ENCODE results near the gene HOXA11.

HOXA11 gene

DNA sequence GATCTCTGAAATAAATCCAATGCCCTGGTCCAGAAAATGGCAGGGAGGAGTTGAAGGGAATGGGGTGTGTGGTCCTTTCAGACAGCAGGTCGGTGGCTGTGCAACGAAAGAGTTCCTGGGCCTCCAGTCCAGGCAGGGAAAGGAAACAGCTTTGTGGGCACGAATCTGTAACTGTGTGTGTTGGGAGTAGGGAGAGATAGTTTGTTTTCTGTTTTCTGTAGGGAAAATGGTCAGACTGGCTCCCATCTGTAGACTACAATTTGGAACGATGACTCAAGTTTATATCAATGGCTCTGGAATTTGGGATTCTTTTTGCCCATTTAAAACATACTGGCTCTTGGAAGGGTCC lies 17.1 kb downstream of the HOXA11 start:
- no peak for DNase-seq

DNA sequence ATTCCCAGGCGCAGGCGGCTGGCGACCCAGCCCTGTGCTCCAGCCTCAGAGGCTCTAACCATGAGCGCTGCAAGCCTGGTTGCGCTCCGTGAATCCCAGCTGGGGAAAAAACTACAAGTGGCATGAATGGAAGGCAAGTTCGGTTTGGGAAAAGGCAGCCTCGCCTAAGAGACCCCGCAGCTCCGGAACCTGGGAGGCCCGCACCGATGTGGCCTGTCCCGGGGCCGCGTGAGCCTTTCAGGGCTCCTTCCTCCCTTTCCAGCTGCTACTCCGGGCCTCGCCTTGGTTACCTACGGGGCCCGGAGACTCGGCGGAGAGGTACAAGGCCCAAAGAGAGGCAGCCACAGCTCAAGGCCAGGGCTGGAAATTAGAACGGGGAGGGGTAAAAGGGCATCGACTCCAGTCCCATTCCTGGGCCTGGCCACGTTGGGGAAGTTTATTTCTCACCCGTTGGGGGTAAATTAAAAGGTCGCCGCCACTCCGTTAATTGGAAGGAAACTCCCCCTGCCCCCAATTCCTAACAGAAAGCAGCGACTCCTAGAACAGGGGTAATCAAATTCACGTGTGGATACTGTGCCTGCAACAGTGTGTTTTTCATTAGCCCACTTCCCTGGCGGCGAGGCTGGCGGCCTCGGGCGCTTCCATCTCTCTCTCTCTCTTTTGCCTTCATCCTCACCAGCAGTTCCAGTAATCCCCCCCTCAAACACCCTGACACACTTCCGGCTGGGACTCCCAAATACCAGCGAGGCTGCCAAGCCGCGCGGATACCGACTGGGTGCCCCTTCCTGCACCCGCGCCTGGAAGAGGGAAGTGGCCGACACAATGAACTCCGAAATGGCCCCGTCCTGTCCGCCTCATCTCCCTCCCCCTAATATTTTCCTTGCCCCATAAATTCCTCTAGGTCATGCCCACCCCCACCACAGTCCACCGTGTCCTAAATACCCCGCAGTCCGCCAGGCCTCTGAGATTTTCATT lies 18.2 kb downstream of the HOXA11 start:
- DNase-seq: peak; percentile 22

DNA sequence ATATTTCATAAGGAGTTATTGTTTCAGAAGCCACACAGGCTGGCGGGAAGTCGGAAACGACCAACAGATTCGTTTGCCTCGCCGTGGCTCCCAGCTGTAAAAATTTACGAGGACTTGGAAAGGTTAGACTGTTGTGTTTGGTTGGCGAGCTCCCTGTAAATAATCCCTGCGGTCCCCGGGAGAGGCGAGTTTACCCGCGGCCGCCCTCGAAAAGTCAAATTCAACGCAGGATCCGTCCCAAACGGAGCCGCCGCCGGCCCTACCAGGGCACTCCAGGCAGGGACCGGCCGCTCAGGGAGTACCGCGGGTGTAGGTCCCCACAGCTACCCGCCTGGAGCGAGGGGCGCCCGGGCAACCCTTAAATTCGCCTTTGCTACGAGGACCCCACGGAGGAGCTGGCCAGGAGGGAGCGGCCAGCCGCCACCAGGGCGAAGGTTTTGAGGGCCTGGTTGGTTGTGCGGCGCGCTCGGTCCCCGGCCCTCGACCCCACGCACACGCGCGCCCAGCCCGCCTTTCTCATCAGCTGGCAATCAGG lies 19.0 kb downstream of the HOXA11 start:
- no peak for DNase-seq

DNA sequence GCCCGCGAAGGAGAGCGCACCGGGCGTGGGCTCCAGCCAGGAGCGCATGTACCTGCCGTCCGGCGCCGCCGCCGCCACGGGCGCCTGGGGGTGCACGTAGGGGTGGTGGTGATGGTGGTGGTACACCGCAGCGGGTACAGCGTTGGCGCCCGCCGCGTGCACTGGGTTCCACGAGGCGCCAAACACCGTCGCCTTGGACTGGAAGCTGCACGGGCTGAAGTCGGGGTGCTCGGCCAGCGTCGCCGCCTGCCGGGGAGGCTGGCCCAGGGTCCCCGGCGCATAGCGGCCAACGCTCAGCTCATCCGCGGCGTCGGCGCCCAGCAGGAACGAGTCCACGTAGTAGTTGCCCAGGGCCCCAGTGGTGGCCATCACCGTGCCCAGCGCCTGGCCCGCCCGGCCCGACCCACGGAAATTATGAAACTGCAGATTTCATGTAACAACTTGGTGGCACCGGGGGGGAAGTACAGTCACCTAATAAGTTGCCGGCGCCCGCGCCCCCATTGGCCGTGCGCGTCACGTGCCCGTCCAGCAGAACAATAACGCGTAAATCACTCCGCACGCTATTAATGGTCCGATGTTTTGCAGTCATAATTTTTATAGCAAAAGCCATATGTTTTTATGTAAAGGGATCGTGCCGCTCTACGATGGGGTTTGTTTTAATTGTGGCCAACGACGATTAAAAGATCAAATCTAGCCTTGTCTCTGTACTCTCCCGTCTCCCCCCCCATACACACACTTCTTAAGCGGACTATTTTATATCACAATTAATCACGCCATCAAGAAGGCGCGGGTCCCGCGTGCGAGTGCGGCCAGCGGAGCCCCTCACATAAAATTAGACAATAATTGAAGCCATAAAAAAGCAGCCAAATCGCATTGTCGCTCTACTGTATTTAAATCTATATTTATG lies 19.7 kb downstream of the HOXA11 start, which contains the start of gene HOXA9:
Gene HOXA9 (minus strand): TSS at position 449 of the 907 bp plus-strand sequence. CDS start 80 bp downstream, at position 369.
- DNase-seq: no peak

DNA sequence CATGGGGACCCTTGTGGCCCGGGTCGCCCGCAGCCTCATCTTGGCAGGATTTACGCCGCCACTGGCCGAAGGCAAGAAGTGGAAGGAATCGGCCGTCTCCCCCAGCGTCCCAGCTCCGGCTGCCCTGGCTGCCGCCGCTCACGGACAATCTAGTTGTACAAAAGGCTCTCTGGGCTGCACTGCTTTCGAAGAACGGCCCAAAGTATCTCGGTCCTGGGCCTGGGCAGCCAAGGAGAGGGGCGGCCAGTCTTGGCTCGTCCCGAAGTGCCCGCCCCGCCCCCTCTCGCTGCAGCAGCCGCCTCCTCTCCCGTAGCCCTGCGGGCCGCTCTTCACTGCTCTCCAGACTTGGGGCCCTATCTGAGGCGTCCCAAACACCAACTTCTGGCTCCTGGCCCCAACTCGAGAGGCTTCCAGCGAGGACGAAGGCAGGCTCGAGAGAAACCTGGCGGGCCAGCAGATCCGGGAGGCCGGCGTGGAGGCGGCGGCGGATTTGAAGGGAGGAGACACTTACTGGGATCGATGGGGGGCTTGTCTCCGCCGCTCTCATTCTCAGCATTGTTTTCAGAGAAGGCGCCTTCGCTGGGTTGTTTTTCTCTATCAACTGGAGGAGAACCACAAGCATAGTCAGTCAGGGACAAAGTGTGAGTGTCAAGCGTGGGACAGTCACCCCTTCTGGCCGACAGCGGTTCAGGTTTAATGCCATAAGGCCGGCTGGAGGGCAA lies 20.5 kb downstream of the HOXA11 start:
- DNase-seq: no peak

DNA sequence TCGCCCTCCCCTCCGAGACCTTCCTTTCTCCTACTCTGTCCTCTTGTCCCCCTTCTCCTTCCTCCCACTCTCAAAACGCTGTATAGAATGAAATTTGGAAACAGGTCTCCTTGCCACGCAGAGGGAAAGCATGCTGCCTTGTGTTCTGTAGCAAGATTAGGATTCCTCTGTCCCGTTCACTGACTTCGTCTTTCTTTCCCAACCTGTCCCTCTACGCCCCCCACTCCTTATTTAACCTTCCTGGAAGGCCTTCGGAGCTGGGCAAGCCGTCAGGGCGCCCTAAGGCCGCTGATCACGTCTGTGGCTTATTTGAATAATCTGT lies 21.0 kb downstream of the HOXA11 start:
- DNase-seq: no peak

DNA sequence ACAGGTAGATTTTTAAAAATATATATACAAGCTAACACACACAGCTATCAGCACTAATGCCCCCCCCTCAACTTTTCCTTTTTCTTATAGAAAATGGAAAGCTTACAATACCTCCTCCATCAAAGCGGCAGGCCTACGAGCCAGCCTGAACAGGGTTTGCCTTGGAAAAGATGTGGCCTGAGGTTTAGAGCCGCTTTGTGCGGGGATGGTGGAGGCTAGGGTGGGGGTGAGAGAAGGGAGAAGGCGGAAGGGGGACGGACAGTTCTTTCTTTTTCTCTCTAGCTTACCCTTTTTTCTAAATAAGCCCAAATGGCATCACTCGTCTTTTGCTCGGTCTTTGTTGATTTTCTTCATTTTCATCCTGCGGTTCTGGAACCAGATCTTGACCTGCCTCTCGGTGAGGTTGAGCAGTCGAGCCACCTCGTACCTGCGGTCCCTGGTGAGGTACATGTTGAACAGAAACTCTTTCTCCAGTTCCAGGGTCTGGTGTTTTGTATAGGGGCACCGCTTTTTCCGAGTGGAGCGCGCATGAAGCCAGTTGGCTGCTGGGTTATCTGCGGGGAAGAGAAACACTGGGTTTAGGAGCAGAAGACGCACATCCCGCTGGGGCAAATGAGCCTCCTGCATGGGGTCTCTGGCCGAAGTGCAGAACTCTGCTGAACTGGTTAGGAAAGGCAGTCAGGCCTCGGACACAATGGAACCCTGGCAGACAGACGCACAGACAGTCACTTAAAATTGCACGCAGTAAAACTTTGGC lies 21.6 kb downstream of the HOXA11 start:
- DNase-seq: no peak

DNA sequence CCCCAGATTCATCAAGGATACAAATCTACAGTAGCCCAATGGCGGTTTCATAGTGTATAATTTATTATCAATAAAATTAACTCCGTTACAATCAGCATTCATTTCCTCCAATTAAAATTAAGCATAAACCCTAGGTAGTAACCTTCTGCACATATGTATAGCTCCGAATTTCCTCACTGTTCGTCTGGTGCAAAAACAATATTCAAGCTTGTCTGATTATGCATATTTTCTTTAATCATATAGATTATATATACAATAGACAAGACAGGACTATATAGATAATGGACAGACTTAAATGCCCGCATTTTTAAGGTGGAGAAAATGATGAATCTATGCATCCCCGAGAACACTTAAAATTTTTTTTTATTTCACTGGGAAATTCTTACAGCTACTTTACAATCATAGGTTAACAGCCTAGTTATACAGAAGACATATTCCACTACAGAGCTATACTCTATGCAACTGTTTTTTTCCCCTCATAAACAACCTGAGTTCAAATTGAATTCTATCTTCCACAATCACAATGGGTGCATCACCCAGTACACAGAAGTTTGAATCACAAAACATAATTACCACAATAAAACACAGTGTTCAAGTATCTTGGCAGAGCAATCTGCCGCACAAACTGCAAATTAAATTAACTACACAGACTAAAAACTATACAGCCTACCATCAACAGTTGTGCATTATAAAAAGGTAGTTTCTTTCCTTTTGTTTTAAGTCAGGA lies 22.3 kb downstream of the HOXA11 start:
- DNase-seq: no peak

DNA sequence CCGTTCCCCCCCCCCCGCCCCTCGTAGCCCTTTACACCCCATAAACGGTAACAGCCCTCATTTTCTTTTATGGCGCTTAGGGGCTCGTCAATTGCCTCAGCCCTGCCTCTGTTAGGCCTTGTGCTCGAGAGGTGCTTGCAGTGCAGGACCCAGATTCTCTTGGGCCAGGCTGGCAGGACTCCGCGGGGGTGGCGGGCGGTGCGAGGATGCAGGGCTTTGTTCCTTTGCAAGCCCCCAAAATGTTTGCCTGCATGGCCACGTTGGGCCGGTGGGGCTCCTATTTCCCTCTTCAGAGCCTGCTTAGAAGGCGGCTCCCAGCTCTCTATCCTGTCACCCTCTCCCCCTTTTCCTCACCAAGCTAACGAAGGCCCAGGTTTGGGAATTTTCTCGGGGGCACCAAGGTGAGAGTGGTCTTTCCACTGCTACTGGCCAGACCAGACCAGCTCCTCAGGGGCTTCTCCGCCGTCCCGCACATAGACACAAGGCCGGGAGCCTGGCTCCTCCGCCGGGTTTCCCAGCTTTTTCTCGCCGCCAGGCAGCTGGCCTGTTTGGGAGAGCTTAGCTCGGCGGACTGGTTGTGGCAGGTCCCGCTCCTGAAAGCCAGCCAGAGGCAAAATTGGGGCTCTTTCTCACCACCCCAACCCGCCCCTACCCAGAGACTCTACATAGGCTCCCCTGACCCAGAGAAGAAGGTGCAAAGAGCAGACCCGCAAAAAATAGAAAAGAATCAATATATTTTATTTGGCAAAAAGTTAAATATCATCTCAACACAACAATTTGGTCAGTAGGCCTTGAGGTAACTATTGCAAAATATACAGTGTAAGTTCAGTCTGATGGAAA lies 23.1 kb downstream of the HOXA11 start:
- DNase-seq: no peak

DNA sequence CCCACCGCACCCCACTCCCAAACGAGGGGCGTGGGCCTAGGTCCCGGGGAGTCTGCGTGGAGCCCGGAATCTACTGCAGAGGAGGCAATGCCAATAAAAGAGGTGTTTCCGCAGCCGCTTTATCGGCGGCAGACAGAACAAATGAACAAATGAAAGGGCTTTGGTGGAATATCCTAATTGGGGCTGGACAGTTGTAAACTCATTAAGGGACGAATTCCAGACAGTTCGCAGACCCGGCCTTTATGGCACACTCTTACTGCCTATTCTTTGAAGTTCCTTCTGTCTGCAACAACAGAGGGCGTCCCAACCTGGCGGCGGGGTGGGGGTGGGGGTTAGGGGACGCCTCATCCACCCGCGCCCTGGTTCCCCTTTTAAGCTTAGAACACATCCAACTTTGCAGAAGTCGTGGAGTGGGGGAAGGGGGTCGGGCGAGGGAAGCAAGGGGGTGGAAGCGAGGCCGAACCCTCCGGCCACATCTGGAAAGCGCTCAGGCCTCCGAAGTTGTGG lies 23.8 kb downstream of the HOXA11 start:
- DNase-seq: no peak

DNA sequence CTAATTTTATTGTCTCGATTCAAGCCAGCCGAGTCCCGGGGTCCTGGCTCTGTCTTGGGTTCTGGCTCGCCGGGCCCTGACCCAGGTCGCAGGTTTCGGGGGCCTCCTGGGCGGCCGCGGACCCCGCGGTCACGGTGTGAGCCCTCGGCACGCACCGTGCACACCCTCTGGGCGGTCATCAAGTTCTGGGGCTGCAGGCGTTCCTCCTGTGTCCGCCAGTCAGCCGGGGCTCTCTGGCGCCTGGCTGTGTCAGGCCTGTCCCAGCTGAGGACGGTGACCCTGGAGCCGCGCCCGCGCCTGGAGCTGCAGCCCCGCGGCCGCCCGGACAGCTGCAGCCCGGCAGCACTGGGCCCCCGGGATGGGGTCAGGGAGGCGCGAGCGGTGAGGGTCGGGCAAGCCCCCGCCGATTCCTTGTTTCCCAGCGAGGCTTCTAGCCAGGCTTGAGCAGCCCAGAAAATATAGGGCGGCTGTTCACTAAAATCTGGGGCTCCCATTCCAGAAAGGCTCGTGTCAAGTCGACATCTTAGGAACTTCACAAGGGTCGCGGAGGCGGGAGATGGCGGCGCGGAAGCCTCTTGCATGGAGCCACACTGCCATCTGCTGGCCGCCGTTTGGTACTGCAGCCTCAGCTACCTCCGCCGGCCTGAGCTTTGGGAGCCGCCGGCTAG lies 24.4 kb downstream of the HOXA11 start:
- DNase-seq: peak; percentile 88

DNA sequence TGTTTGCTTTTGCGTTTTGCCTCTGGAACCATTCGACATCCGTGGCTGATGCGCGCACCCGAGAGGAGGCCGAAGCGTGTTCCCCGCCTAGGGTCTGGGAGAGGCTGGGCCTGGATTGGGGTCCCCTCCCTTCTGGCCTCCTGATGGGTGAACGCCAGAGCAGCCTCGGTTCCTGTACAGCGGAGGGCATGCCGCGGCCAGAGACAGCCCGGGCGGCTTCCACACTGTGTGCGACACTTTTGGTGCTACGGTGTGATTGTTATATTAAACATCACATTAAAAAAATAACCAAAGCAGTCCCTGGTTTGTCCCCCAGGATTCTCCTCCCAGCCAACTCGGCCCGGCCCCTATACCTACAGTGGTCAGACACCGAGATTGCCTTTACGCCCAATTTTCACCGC lies 24.9 kb downstream of the HOXA11 start:
- no peak for DNase-seq

DNA sequence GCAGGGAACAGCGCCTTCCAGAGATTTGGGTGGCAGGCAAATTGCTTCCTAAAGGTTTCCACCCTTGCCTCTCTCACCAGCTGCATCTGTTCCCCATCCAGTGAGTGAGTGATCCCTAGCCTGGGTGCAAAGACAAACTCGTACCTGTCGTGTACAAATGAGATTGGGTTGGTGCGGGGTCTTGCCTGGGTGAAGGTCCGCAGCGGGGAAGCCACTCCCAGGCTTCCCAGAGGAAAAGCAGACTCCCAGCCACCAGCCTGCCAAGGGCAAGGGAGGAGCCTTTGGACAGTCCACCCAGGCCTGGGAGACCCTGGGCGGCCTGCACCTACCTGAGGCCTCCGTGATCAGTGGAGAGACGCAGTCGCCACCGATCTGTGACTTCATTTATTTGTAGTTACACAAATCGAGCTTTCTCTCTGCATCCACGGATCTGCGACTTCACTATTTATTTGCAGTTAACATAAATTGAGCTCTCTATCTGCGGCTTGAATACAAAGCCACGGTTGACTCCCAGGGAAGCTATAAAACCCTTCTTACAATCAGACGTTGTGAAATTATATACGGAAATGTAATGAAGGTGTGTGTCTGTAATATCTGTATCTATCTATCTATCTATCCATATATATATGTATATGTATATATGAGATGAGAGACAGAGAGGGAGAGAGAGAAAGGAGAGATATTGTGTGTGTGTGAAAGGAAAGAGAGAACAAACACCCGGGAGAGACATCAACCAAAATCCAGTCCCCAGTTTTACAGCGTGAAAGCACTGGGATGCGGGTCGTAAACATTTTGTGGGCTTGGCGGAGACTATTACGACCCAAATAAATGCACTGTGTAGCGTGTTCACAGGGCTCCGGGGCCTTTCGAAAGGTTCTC lies 25.5 kb downstream of the HOXA11 start:
- no peak for DNase-seq

DNA sequence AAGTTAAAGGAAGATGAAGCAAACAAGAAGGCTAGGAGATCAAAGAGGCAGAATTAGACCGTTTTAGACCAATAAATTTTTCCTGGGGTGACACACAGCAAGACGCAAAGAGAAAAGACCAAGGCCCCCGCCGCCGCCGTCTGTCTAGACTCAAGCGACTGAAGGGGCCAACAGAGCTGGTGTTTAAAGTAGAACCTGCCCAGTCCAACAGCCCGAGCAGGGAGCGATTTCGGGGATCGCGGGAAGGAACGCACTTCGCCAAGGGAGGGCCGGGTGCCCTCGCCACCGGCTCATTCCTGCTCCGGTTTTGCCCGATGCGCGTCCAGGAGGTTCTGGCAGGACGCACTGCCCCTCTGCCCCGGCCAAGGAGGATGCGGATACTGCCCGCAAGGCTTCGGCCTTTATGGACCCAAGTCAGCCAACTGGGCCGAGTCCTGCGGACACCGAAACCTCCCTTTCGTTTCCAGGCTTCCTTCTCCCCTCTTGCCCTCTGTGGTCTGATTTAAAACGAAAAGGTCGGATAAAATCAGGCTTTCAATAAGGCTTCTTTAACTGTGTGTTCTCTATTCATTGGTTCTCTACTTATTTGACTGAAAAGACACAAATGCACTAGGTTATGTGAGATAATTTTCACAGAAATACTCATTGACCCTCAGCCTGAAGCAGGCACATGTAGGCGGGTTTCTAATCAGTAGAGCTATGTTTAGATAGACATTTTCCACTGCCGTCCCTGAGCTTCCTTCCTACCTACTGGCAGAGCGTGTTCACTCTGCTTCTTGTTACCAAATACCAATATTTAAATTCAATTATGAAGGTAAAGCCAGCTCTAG lies 26.4 kb downstream of the HOXA11 start:
- no peak for DNase-seq

DNA sequence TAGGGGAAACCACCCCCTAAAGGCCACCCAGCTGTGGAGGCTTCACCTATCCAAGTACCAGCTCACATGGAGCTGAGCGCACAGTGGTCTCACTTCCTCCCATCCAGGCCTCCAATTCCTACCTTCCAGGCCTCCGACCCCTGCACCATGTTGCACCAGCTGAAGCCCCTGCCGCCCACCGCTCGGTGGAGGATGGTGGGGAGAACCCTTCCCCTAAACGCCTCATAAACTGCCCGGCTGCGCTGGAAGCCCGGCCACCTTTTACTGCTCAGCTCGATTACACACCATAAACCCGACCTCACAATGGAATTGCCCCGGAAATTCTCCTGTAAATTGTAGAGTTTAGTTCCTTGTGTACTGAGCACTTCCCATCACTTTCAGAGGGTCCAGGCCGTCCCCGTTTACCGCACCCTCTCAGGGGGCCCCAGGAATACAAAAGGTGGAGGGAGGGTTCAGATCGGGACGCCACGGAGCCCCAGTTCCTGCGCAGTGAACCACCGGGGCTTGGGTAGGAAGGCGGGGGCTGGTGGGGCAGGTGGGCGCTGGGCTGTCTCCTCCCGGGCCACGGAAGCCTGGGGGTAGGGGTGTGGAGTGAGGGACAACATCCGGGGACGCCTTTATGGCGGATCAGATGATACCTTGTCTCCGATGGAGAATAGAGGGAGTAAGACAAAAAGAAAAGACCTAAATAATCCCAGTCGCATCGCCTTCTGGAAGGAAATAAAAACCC lies 27.2 kb downstream of the HOXA11 start:
- no peak for DNase-seq

DNA sequence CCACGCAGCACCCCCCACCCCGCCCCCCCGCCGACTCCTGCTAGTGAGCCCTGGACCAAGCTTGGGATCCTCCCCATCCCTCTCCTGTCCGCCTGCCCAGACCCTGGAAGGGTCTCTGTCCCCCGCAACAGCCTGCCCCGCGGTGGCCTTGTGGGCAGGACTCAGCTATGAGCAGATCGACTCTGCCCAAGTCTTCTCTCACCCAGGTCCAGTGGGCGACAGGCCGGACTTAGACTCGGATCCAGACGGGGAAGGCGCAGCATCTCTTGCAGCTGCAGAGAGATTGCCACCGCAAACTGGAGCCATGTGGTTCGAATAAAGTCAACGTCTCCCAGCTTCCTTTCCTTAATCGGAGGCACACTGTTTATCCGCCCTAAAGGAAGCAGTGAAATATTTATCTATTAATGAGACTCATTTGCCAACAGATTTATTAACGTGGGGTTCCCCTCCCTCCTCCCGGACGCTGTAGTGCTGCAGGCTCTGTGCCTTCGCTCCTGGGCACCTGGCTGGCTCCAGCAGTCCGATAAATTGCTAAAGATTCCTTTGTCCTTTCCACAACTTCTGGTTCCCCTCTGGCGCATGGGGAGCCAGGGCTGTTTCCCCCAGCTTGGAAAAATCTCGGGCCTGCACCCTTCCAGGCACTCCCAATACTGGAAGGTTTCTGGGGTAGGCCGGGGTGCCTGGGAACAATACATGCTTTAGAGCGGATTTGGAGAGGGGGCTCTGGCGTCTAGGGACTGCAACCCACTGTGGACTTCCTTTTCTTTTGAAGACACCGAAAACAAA lies 27.9 kb downstream of the HOXA11 start:
- no peak for DNase-seq

Data from COR-L47 (cell line).